IMR-90 (cell line): ENCODE measurements around the gene P2RX3. TPM values are rescaled to one million over a fixed set of nuclear protein-coding genes. Genes with fewer than 3 reads are reported as not detected.

Experiments used
- ATAC-seq: fragments of 200-7000 bp; cut with Tn5 transposase; 2 replicates; pipeline ENCODE4 v1.9.1; 2020; ENCODE audit warnings: low read depth, mild to moderate bottlenecking, moderate library complexity
- BruUV-seq: library from RNA; stranded (reverse); fragments of 400-500 nt; replicated peaks from 2 replicates; lab custom pipeline; 2021; lab: Mats Ljungman, UMichigan
- CTCF ChIA-PET: fragments of 300-600 bp; formaldehyde crosslinking; extraction: SDS; loops from one replicate; lab custom pipeline; 2021; ENCODE audit warnings: antibody characterized with exemption; lab: Yijun Ruan, JAX
- POLR2A ChIA-PET: fragments of 300-600 bp; sonication (Branson Sonifier 250); formaldehyde crosslinking; loops from one replicate; lab custom pipeline; 2022; ENCODE audit warnings: antibody characterized with exemption; ENCODE audit not compliant: unreplicated experiment; lab: Charles Lee
- DNase-seq: peaks from one replicate; pipeline ENCODE4 v3.0.0; 2013
- H2AFZ ChIP-seq: replicated peaks from 2 replicates; pipeline ENCODE3; 2013; ENCODE audit warnings: low read length, mild to moderate bottlenecking; ENCODE audit not compliant: poor library complexity
- H2AK5ac ChIP-seq: 2 replicates; pipeline ENCODE4 v1.6.1; 2013; ENCODE audit warnings: low read depth, low read length, inconsistent platforms
- H2AK9ac ChIP-seq: replicated peaks from 2 replicates; pipeline ENCODE3; 2013; ENCODE audit warnings: mild to moderate bottlenecking, low read depth, low read length, moderate library complexity; ENCODE audit not compliant: poor library complexity
- H2BK120ac ChIP-seq: 2 replicates; pipeline ENCODE4 v1.6.1; 2013; ENCODE audit warnings: low read depth, low read length, inconsistent platforms
- H2BK15ac ChIP-seq: 3 replicates; pipeline ENCODE4 v1.6.1; 2013; ENCODE audit warnings: low read depth, low read length, inconsistent platforms
- H2BK20ac ChIP-seq: 2 replicates; pipeline ENCODE4 v1.6.1; 2013; ENCODE audit warnings: low read depth, mild to moderate bottlenecking, inconsistent platforms, low read length, moderate library complexity
- H2BK5ac ChIP-seq: 2 replicates; pipeline ENCODE4 v1.6.1; 2013; ENCODE audit warnings: mild to moderate bottlenecking, low read depth, low read length, inconsistent platforms; ENCODE audit not compliant: poor library complexity, severe bottlenecking
- H3K14ac ChIP-seq: replicated peaks from 2 replicates; pipeline ENCODE4 v1.6.1; 2013; ENCODE audit warnings: low read depth, low read length, inconsistent platforms
- H3K18ac ChIP-seq: 2 replicates; pipeline ENCODE4 v1.6.1; 2013; ENCODE audit warnings: low read depth, low read length, control low read depth
- H3K23ac ChIP-seq: 2 replicates; pipeline ENCODE4 v1.6.1; 2013; ENCODE audit warnings: low read depth, low read length, inconsistent platforms
- H3K27ac ChIP-seq: 2 replicates; pipeline ENCODE4 v1.5.1; 2013; ENCODE audit warnings: mild to moderate bottlenecking, control low read depth, low read length; ENCODE audit not compliant: insufficient read depth
- H3K27me3 ChIP-seq: 2 replicates; pipeline ENCODE4 v1.6.1; 2013; ENCODE audit warnings: low read length; ENCODE audit not compliant: control insufficient read depth, insufficient read depth
- H3K36me3 ChIP-seq: 2 replicates; pipeline ENCODE4 v1.6.1; 2013; ENCODE audit warnings: low read length, mixed read lengths; ENCODE audit not compliant: control insufficient read depth, insufficient read depth
- H3K4ac ChIP-seq: 2 replicates; pipeline ENCODE4 v1.6.1; 2013; ENCODE audit warnings: low read depth, low read length, inconsistent platforms
- H3K4me1 ChIP-seq: 2 replicates; pipeline ENCODE4 v1.6.1; 2013; ENCODE audit warnings: low read length, mixed read lengths; ENCODE audit not compliant: control insufficient read depth, insufficient read depth
- H3K4me2 ChIP-seq: 2 replicates; pipeline ENCODE4 v1.6.1; 2013; ENCODE audit warnings: low read depth, mild to moderate bottlenecking, control low read depth, low read length, moderate library complexity
- H3K4me3 ChIP-seq: 2 replicates; pipeline ENCODE4 v1.5.1; 2013; ENCODE audit warnings: low read depth, mild to moderate bottlenecking, control low read depth, low read length, moderate library complexity; ENCODE audit not compliant: insufficient read depth
- H3K56ac ChIP-seq: 2 replicates; pipeline ENCODE4 v1.6.1; 2013; ENCODE audit warnings: low read length, inconsistent platforms; ENCODE audit not compliant: insufficient read depth; ENCODE audit errors: extremely low read depth
- H3K79me1 ChIP-seq, 2 experiments: 2 replicates each; pipeline ENCODE4 v1.6.1; 2013; ENCODE audit warnings: low read length in 2 of 2, inconsistent platforms in 1 of 2, low read depth in 1 of 2
- H3K9ac ChIP-seq: 2 replicates; pipeline ENCODE4 v1.6.1; 2013; ENCODE audit warnings: low read depth, low read length, control low read depth
- H3K9me1 ChIP-seq: 2 replicates; pipeline ENCODE4 v1.6.1; 2013; ENCODE audit warnings: low read length, inconsistent platforms; ENCODE audit not compliant: insufficient read depth
- H3K9me3 ChIP-seq: 2 replicates; pipeline ENCODE4 v1.6.1; 2013; ENCODE audit warnings: low read length; ENCODE audit not compliant: control insufficient read depth, insufficient read depth
- H4K20me1 ChIP-seq: 2 replicates; pipeline ENCODE4 v1.6.1; 2013; ENCODE audit warnings: low read length, inconsistent platforms; ENCODE audit not compliant: insufficient read depth
- H4K5ac ChIP-seq: 2 replicates; pipeline ENCODE4 v1.6.1; 2013; ENCODE audit warnings: mild to moderate bottlenecking, low read depth, low read length, control low read depth
- H4K8ac ChIP-seq, 2 experiments: 2 replicates each; pipeline ENCODE4 v1.6.1; 2013; ENCODE audit warnings: low read depth in 2 of 2, low read length in 2 of 2, control low read depth in 1 of 2, inconsistent platforms in 1 of 2
- H4K91ac ChIP-seq: 2 replicates; pipeline ENCODE4 v1.6.1; 2013; ENCODE audit warnings: low read depth, low read length, inconsistent platforms; ENCODE audit not compliant: insufficient read depth
- BHLHE40 ChIP-seq: fragments of 150-350 bp; IDR thresholded peaks from 2 replicates; pipeline ENCODE4 v1.6.1; 2016; ENCODE audit warnings: mild to moderate bottlenecking, low read depth, low read length
- CEBPB ChIP-seq: IDR thresholded peaks from 2 replicates; pipeline ENCODE4 v1.6.1; 2012; ENCODE audit warnings: low read depth, low read length, improper control_type of control experiment
- MAZ ChIP-seq: IDR thresholded peaks from 2 replicates; pipeline ENCODE4 v1.6.1; 2012; ENCODE audit warnings: low read depth, mild to moderate bottlenecking, low read length, improper control_type of control experiment, moderate library complexity, borderline replicate concordance
- POLR2A ChIP-seq: IDR thresholded peaks from 2 replicates; pipeline ENCODE4 v1.6.1; 2012; ENCODE audit warnings: mild to moderate bottlenecking, low read depth, low read length
- RCOR1 ChIP-seq: IDR thresholded peaks from 2 replicates; pipeline ENCODE4 v1.6.1; 2012; ENCODE audit warnings: mild to moderate bottlenecking, low read length, improper control_type of control experiment; ENCODE audit not compliant: insufficient replicate concordance
- WGBS, 2 experiments: methylation state at CpG; one replicate each; pipeline versions ENCODE4 v1.1.5 to v1.1.7; 2013; ENCODE audit warnings: missing lambda C conversion rate in 2 of 2; ENCODE audit not compliant: insufficient read length in 1 of 2; ENCODE audit errors: extremely low coverage in 2 of 2; 5-methylcytosine and 5-hydroxymethylcytosine counted together
- dilution Hi-C: fragments of 300-500 bp; cut with HindIII; formaldehyde crosslinking; loops from one replicate; pipeline ENCODE4 v1.14.3; 2018; ENCODE audit warnings: low sequenced_read_pairs; ENCODE audit not compliant: unreplicated experiment
- in situ Hi-C: fragments of 300-500 bp; cut with MboI; formaldehyde crosslinking; loops from 3 replicates; pipeline ENCODE4 v1.14.3; 2019; ENCODE audit warnings: low sequenced_read_pairs, inconsistent platforms, mixed read lengths
- intact Hi-C: fragments of 100-400 bp; cut with micrococcal nuclease; formaldehyde crosslinking; loops from 2 replicates; pipeline ENCODE4 v1.10.0; 2022
- polyA plus RNA-seq, 3 experiments: library from polyadenylated mRNA; depleted of rRNA; stranded (reverse); fragments of >200 nt; gene quantifications; 2 replicates each; pipeline ENCODE4 v1.2.3, GENCODE V29; 2012; ENCODE audit warnings: low replicate concordance in 1 of 3
- total RNA-seq: library from RNA; depleted of rRNA; stranded (reverse); fragments of >200 nt; gene quantifications from 2 replicates; pipeline ENCODE4 v1.2.3, GENCODE V29; 2012

P2RX3 gene
- total and polyA plus RNA-seq, 2 of the 4 experiments (the other 2 are of a cell fraction) = not detected

DNA sequence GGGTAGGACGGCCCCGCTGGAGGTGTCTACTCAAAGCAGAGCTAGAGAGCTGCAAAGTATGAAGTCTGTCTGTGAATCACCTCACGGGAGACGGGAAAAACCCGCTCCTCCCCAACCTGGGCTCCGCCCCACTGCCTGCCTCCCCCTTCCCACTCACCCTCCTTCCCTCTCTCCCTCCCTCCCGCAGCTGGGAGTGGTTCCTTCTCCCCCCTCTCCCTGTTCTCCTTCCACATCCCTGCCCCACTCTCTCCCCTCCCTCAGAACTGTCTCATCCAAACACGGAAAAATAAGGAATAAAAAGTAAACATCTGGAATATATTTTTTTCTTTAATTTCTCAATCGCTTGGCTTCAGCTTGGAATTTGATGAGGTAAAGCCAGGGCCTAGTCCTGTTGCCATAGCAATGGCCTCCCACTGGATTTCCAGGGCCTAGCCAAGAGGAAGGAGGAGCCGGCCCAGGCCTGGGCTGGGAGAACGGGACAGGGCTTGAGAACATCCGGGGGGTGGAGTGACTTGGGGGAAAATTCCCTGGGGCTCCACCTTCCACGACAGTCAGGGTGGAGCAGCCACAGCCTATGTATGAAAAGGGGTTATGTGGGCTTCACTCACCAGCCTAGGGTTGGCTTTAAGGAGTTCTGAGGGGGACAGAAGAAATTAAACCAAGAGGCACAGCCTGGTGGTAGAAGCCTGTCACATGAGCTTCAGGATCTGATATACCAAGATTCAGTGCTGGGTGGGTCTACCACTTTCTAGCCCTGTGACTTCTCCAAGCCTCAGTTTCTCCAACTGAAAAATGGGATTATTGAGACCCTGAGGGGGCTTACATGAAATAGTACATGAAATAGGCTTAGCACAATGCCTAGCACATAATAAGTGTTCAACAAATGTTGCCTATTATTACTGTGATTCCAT, 15.6 kb upstream of the P2RX3 start:
- H3K4me2 ChIP-seq = peak overlapping the region; percentile 78
- no TSS peak for BruUV-seq
- peak overlapping the region; percentile 88; the same call in 1 of the 2 replicates for H3K23ac ChIP-seq
- H2AK5ac ChIP-seq = peak overlapping the region; percentile 79
- ChIA-PET POLR2A (interaction anchor here (3.0 kb wide), 1 partner anchor 11 kb away, joined by 16 read pairs; no protein-coding TSS in a partner anchor), CTCF (interaction anchor here (0.6 to 0.9 kb wide), 2 partner anchors 23 to 481 kb away, joined by 3 read pairs; no protein-coding TSS in a partner anchor)
- peaks cover 49% of the 10 kb centered on the region for H4K20me1 ChIP-seq
- H2BK120ac ChIP-seq = peak overlapping the region; percentile 73
- peak overlapping the region; percentile 69 for H4K91ac ChIP-seq
- H3K4me3 ChIP-seq = peak overlapping the region; percentile 97
- dilution Hi-C loops = no loop called here
- H2AFZ ChIP-seq = peak overlapping the region; percentile 78
- H4K5ac ChIP-seq = peak overlapping the region; percentile 14; the same call in 1 of the 2 replicates
- peak overlapping the region; percentile 92 for H2BK5ac ChIP-seq
- no peaks in the 10 kb centered on the region for H3K27me3 ChIP-seq
- H3K56ac ChIP-seq = peak overlapping the region; percentile 92
- peaks cover 22 to 66% of the 10 kb centered on the region in 2 experiments for H3K79me1 ChIP-seq
- 0% methylated on average over 1 of the region's 13 CpGs; no CpG with 5 or more reads in 1 of the 2 experiments for WGBS, 2 experiments
- H2BK20ac ChIP-seq = peak overlapping the region; percentile 64
- intact Hi-C loops = loop anchor here (1.0 to 2.0 kb wide), 3 partner anchors 11 to 482 kb away; no protein-coding TSS in a partner anchor
- H3K9ac ChIP-seq = peak overlapping the region; percentile 99
- H3K4ac ChIP-seq = peak overlapping the region; percentile 79
- H3K9me3 ChIP-seq = no peaks in the 10 kb centered on the region
- H3K18ac ChIP-seq = peak overlapping the region; percentile 10; the same call in 1 of the 2 replicates
- in situ Hi-C loops = no loop called here
- H3K14ac ChIP-seq = peak overlapping the region; percentile 85
- peak overlapping the region; percentile 99 for H3K27ac ChIP-seq
- H3K9me1 ChIP-seq = peaks cover 30% of the 10 kb centered on the region
- peak overlapping the region; percentile 33 to 90; a peak in 3 of 4 replicates for H4K8ac ChIP-seq
- TF ChIP-seq POLR2A = peak; percentile 52
- TF ChIP-seq BHLHE40 = no peak
- peak; percentile 91 for TF ChIP-seq CEBPB
- TF ChIP-seq MAZ = peak; percentile 94
- no peak for TF ChIP-seq RCOR1
- peak; percentile 98 for DNase-seq
- H2AK9ac ChIP-seq = peak overlapping the region; percentile 90
- peak; percentile 55 for ATAC-seq
- H2BK15ac ChIP-seq = peak overlapping the region; percentile 63; the same call in 2 of the 3 replicates
- H3K4me1 ChIP-seq = peaks cover 27% of the 10 kb centered on the region
- H3K36me3 ChIP-seq = peaks cover 46% of the 10 kb centered on the region
